Measurements from ENCODE around the gene FYB2.
"Not testable (repeated sequence)": the region's sequence is repeated elsewhere in the genome, so short reads cannot be mapped to it uniquely, and the experiment has no call there.

FYB2 gene

GRCh38 chr1:56795870-56796269 lies 23.3 kb downstream of the FYB2 start:
- no peak for ATAC-seq

DNA sequence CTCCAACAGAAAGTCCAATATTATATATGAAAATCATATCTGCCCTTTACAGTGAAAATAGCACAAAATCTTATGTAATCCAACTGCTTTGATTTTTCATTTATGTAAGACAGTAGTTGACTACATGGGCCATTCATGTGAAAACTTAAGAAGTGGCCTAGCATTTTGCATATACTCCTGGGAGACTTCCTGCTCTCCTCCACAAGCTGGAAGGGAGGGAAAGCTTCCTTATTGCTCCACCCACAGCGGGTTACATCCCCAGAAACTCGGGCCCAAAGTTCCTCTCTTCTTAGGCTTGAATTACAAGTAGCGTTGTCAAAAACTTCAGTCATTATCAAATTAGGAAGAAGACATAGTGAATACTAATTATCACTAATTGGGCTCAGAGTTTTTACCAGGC lies 29.2 kb downstream of the FYB2 start:
- no peak for ATAC-seq

GRCh38 chr1:56788588-56788987 lies 30.6 kb downstream of the FYB2 start:
- ATAC-seq = no peak

DNA sequence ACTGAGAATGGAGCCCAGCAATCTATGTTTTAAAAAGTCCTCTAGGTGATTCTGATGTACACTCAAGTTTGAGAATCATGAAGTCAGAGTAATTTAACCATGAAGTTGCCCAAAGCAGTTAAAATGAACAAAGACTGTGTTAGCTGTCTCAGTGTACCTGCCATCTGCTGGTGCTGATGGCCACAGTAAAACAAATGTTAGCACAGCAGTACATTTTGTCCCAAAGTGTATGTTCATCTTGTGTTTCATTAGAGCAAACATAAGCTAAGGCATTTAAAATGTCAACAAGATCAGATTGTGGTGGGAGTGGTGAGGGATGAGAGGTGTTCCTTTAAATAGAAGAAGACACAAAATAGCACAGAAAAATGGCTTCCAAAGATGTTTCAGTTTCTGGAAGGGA lies 31.1 kb downstream of the FYB2 start:
- no peak for ATAC-seq

GRCh38 chr1:56787330-56787729 lies 31.9 kb downstream of the FYB2 start:
- no peak for ATAC-seq

DNA sequence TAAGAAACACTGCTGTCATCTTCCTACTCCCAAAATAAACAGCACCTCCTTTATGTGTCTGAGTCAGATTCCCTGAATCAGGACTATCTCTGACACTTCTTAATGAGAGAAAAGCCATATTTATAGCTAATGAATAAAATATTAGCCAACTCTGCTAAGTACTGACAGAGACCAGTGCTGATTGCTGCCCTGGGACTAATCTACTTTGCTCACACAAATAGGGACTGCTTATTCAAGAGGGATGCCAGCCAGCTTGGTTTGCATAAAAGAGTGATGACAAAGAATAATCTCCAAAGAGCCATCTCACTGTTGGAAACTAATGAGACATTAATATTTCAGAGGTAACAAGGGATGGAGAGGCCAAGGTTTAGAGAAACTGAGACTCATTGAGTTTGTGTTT lies 36.4 kb downstream of the FYB2 start:
- ATAC-seq = no peak

DNA sequence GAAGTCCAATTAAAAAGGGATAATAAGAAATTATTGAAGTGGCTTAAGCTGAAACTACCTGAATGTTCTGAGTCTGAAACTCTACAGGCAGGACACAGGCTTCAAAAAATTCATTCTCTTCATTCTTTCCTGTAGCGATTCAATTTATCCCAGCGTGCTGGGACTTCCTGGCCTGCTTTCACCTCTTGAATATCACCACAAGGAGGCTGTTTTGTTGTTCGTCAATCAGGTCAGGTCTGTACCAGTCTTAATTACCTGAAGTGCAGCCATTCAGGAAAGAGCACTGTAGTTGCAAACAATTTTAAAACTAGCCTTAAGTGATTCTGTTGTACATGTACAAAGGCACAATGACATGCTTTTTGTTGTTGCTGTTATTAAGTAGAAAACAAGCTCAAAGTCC lies 38.4 kb downstream of the FYB2 start:
- no peak for ATAC-seq

DNA sequence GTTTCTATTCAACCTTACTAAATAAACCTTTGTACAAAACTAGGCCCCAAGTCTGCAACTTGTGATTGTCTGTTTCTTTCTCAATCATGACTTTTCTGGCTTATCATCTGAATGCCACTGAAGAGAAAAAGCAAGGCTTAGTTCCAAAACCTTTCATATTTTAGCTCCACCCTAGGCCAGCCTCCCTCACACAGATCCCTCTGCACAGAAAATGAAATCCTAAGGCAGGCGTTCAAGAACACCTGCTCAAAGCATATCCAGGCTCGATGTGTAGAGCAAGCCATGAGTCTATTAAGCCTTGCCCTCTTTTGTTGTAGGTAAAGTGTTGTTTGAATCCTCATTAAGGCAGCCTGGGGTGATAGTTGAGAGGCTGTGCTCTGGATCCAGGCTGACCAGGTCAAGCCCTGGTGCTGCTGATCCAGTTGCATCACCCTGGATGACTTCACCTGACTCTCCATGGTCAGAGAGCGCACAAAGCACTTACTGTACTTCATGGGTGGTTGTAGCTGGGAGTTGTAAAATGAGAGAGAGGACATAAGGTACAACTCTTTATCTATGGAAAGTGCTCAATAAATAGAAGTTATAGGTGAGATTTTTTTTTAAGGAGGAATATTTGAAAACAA lies 39.0 kb downstream of the FYB2 start:
- ATAC-seq = no peak

DNA sequence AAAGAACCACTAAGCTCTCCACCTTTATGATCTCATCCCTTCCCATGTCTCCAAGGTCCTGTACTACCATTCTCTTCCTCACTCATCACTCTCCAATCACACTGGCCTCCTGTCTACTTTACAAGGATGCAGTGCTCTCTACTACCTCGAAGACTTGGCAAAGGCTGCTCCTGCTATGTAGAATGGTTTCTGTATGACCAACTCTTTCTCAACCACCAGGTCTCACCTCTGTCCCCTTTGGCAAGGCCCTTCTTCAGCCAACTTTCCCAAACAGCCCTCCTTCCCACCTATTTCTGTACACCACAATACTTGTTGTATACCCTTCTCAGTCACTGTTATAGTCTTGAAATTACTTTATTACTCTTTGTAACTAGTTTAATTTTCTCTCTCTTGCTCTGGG lies 41.2 kb downstream of the FYB2 start:
- no peak for ATAC-seq

DNA sequence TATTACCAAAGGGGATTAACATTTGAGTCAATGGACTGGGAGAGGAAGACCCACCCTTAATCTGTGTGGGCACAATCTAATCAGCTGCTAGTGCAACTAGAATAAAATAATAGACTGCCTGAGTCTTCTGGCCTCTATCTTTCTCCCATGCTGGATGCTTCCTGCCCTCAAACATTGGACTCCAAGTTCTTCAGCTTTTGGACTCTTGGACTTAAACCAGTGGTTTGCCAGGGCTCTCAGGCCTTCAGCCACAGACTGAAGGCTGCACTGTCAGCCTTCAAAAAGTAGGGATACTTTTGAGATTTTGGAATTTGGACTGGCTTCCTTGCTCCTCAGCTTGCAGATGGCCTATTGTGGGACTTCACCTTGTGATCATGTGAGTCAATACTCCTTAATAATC lies 44.5 kb downstream of the FYB2 start:
- ATAC-seq = not testable (repeated sequence)

DNA sequence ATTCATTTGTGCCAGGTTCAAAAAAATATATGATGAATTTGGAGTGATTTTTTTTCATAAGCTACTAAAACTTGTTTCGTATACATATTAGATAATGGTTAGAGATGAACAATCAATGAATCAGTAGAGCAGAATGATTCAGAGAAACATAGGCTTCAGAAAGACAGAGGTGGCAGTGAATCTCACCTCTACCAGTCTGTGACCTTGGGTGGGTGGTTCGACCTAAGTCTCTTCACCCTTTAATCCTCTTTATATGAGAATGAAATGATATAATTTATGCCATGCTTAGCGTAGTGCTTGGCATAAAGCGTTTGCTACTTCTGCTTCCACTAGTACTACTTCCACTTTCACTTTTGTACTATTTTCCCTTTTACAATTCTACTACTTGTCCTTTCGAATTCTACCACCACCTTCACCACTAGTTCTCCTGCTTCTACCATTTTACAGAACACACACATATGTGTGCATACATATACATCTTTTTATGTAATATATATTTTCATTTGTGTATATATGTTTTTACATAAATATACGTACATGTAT lies 45.1 kb downstream of the FYB2 start:
- ATAC-seq = peak; percentile 33 to 48

GRCh38 chr1:56773341-56774066 lies 45.7 kb downstream of the FYB2 start:
- ATAC-seq = no peak

- ATAC-seq = no peak
Observed at GRCh38 chr1:56771717-56772116, 47.5 kb downstream of the FYB2 start.

GRCh38 chr1:56758794-56759193 lies 60.4 kb downstream of the FYB2 start:
- ATAC-seq = no peak

DNA sequence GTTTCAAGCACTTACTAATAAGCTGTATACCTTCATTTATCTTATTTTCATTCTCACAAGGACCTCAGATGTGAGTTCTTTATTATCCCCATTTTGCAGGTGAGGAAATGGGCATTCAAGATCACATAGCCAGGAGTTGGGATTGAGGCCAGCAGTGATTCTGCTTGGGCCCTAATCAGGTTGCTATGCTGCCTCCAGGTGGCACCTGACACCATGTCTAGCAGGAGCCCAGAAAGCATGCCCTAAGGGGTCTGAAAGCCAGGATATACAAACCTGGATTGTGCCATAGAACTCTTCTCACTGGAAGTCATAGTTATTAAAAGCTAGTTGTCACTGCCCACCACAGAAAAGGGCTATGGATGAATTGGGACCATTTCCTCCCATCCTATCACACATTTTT lies 61.1 kb downstream of the FYB2 start:
- no peak for ATAC-seq

GRCh38 chr1:56755911-56756310 lies 63.3 kb downstream of the FYB2 start:
- ATAC-seq = no peak

- ATAC-seq = no peak
Observed at GRCh38 chr1:56754708-56755479, 64.3 kb downstream of the FYB2 start.

GRCh38 chr1:56745231-56745630 lies 74.0 kb downstream of the FYB2 start:
- ATAC-seq = no peak

DNA sequence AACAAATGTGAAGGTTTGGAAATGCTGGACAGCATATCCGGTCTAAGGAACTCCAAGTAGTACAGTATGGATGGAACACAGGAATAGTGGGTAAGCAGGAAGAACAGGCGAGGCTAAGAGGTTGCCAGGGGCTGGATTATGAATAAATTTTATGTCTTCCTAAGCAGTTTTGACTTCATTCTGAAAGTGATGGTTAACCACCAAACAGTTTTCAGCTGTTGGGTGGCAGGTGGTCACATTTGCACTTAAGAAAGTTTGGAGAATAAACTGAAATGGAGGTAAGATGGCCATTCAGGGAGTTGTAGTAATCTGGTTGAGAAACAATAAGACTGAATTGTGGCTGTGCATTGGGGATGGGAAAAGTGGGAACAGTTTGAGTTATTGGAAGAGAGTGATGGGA lies 90.2 kb downstream of the FYB2 start:
- no peak for ATAC-seq

GRCh38 chr1:56726706-56727105 lies 92.5 kb downstream of the FYB2 start:
- no peak for ATAC-seq

- no peak for ATAC-seq
Observed at GRCh38 chr1:56719171-56719570, 100.0 kb downstream of the FYB2 start.

GRCh38 chr1:56715156-56715555 lies 104.0 kb downstream of the FYB2 start:
- ATAC-seq = no peak

GRCh38 chr1:56713112-56713511 lies 106.1 kb downstream of the FYB2 start:
- no peak for ATAC-seq

DNA sequence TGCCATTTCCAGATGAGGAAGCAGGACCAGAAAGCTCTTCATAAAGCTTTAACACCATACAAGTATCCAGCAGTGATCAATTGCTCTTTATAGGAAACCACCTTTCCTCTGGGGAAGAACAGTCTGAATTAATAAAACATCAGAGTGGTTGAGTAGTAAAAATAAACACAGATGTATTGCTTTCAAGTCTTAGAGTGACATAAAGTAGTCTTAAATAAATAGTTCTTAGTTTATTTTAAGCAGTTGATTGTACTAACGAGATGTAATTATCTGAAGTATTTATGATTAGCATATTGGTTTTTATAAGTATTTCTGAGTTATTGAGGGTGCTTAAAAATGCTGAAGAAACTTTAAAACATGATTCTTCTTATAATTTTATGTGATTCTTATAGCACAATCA lies 107.1 kb downstream of the FYB2 start:
- ATAC-seq = no peak
